Activated CD4-positive, alpha-beta T cell treated with anti-CD3 and anti-CD28 coated beads, Interleukin-10, Interleukin-2, amounts not matched to agents 100 ng/mL and 50 ng/mL, durations not matched to agents 16 hours and 8 hours (primary cell): ENCODE data around the gene GPX4.

Experiments
- DNase-seq: peaks from one replicate; pipeline ENCODE4 v3.0.0-alpha.2; 2020

The GPX4 gene

DNA sequence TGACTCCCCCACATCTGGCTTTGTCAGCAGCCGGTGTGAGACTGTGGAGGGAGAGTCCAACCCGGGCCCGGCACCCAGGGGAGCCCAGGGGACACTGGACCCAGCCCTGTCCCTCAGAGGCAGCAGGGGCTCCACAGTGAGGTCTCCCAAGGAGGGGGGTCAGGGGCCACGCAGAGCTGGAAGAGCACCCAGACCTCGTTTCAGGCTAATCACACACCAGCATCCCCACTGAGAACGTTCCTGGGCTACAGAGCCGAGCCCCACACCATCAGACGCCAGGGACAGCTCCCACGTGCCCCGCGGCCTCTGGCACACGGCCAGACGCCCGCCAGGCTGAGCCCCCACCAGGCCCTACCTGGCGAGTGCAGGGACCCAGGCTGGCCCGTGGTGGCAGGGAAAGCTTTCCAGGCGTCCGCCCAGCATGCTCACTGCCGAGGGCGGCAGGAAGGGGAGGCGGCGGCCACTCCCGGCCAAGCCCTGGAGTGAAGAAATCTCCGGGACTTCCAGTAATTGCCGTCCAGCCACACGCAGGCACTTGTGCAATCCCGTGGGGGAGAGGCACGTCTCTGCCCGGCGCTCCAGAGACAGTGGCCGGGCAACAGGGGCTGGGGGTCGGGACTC lies 51.0 kb downstream of the GPX4 start:
- DNase-seq: no peak

DNA sequence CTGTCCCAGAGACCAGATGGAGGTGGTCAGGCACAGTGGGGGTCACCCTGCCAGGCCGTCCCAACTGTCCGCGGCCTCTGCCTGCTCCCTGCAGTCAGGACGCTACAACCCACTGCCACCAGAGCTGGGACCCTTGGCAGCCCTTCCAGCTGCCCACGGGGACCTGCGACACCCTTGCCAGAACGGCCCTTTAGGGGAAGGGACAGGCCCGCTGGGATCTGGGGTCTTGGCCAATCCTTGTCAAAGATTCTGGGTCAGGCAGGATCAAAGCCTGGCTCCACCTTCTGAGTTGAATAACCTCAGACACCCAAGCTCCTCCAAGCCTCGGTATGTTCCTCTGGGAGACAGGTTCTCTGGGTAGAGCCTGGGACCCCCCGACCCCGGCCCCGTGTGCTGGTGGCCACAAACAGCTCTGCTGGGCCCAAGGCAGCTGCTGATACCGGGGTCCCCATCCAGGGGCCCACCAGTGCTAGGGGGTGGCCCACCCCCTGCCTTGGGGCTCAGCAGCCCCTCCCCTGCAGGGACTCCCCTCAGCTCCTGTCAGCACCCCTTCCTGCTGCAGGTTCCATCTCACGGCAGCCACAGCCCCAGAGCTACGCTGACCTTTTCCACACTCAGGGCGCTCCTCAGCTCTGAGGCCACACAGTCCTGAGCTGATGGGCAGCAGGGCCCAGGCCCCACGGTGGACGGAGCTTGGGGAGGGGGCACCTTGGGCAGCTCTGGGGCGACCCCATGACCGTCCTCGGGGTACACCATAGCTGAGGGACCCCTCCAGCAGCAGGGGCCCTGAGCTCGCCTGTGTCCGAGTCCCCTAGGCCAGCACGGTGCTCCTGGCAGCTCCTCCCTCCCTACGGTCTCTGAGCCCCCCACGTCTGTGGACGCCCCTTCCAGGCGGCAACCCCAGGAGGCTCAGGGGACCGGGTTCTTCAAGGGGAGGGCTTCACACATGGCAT lies 51.8 kb downstream of the GPX4 start:
- DNase-seq: no peak
